CD14-positive monocyte (primary cell): ENCODE measurements around the gene GRK5. TPM values are rescaled to one million over a fixed set of nuclear protein-coding genes. Genes with fewer than 3 reads are reported as not detected.

Experiments used
- DNase-seq, 3 donors: peaks; one replicate each; pipeline ENCODE4 v3.0.0-alpha.2; 2011 to 2022
- H2AFZ ChIP-seq: 2 replicates; pipeline ENCODE4 v1.6.0; 2012; ENCODE audit warnings: mild to moderate bottlenecking, low read depth, low read length, inconsistent platforms; ENCODE audit not compliant: insufficient read depth, poor library complexity, severe bottlenecking
- H3K27ac ChIP-seq, 2 donors: 1 replicate in 1 of 2; 2 replicates in 1 of 2; pipeline ENCODE4 v1.5.1; 2012 to 2013; ENCODE audit warnings: low read length in 2 of 2, control low read depth in 1 of 2, inconsistent platforms in 1 of 2, low read depth in 1 of 2, mild to moderate bottlenecking in 1 of 2
- H3K27me3 ChIP-seq, 2 donors: one replicate each; pipeline versions ENCODE4 v1.6.0 to v1.6.1; 2011 to 2013; ENCODE audit warnings: low read length in 2 of 2; ENCODE audit not compliant: control insufficient read depth in 2 of 2, insufficient read depth in 2 of 2
- H3K36me3 ChIP-seq, 2 donors: replicated peaks in 1 of 2; 1 replicate in 1 of 2; 2 replicates in 1 of 2; pipeline versions ENCODE4 v1.5.1 to v1.6.1; 2012 to 2013; ENCODE audit warnings: low read length in 2 of 2, control low read depth in 1 of 2, inconsistent platforms in 1 of 2, mild to moderate bottlenecking in 1 of 2; ENCODE audit not compliant: insufficient read depth in 2 of 2, control insufficient read depth in 1 of 2
- H3K4me1 ChIP-seq, 2 donors: 1 replicate in 1 of 2; 2 replicates in 1 of 2; pipeline versions ENCODE4 v1.5.1 to v1.6.1; 2012 to 2013; ENCODE audit warnings: low read length in 2 of 2, control low read depth in 1 of 2, inconsistent platforms in 1 of 2, mild to moderate bottlenecking in 1 of 2, moderate library complexity in 1 of 2; ENCODE audit not compliant: insufficient read depth in 2 of 2, control insufficient read depth in 1 of 2
- H3K4me2 ChIP-seq: replicated peaks from 2 replicates; pipeline ENCODE3; 2012; ENCODE audit warnings: low read length, moderate library complexity, mild to moderate bottlenecking; ENCODE audit not compliant: poor library complexity, severe bottlenecking; ENCODE audit errors: extremely low read depth
- H3K4me3 ChIP-seq, 3 experiments: fragments of 200-600 bp in 1 of 3; sonication (generic) in 1 of 3; replicated peaks in 1 of 3; 1 replicate in 2 of 3; 2 replicates in 1 of 3; pipeline ENCODE4 v1.5.1; 2011 to 2013; ENCODE audit warnings: low read length in 3 of 3, mild to moderate bottlenecking in 3 of 3, control low read depth in 2 of 3, low read depth in 2 of 3, inconsistent platforms in 1 of 3, moderate library complexity in 1 of 3
- H3K79me2 ChIP-seq: 2 replicates; pipeline ENCODE4 v1.6.0; 2012; ENCODE audit warnings: mild to moderate bottlenecking, control low read depth, inconsistent platforms, low read length, moderate library complexity; ENCODE audit not compliant: insufficient read depth
- H3K9ac ChIP-seq: 2 replicates; pipeline ENCODE4 v1.6.0; 2017; ENCODE audit warnings: low read length, mild to moderate bottlenecking; ENCODE audit not compliant: insufficient read depth, poor library complexity, severe bottlenecking
- H3K9me3 ChIP-seq, 2 donors: replicated peaks in 1 of 2; 1 replicate in 1 of 2; 2 replicates in 1 of 2; pipeline versions ENCODE4 v1.5.1 to v1.6.1; 2012 to 2013; ENCODE audit warnings: low read length in 2 of 2, control low read depth in 1 of 2; ENCODE audit not compliant: control insufficient read depth in 1 of 2, insufficient read depth in 1 of 2
- H4K20me1 ChIP-seq: 2 replicates; pipeline ENCODE4 v1.6.0; 2012; ENCODE audit warnings: mild to moderate bottlenecking, low read length, control low read depth, moderate library complexity; ENCODE audit not compliant: insufficient read depth
- H3K27ac Mint-ChIP-seq, 7 donors: one replicate each; pipeline ENCODE4 v1.8.0; 2020; ENCODE audit warnings: mild to moderate bottlenecking in 7 of 7, mixed read lengths in 7 of 7, moderate library complexity in 6 of 7, inconsistent platforms in 2 of 7
- H3K27me3 Mint-ChIP-seq, 3 donors: one replicate each; pipeline ENCODE4 v1.8.0; 2021 to 2022; ENCODE audit warnings: low read depth in 3 of 3, mild to moderate bottlenecking in 3 of 3, mixed read lengths in 3 of 3, moderate library complexity in 3 of 3, inconsistent platforms in 1 of 3
- H3K36me3 Mint-ChIP-seq, 2 donors: one replicate each; pipeline ENCODE4 v1.8.0; 2020; ENCODE audit warnings: mixed read lengths in 2 of 2, inconsistent platforms in 1 of 2, mild to moderate bottlenecking in 1 of 2
- H3K4me1 Mint-ChIP-seq: one replicate; pipeline ENCODE4 v1.8.0; 2020; ENCODE audit warnings: mild to moderate bottlenecking, mixed read lengths
- H3K4me3 Mint-ChIP-seq, 2 donors: one replicate each; pipeline ENCODE4 v1.8.0; 2020; ENCODE audit warnings: mild to moderate bottlenecking in 2 of 2, mixed read lengths in 2 of 2, moderate library complexity in 1 of 2
- H3K9me3 Mint-ChIP-seq, 7 donors: one replicate each; pipeline ENCODE4 v1.8.0; 2020 to 2022; ENCODE audit warnings: mixed read lengths in 7 of 7, mild to moderate bottlenecking in 6 of 7, moderate library complexity in 6 of 7, inconsistent platforms in 2 of 7
- CTCF ChIP-seq: fragments of 200-600 bp; IDR thresholded peaks from one replicate; pipeline ENCODE4 v1.8.0; 2022; ENCODE audit warnings: antibody characterized with exemption, mild to moderate bottlenecking
- WGBS: methylation state at CpG from one replicate; pipeline ENCODE4 v1.1.5; 2013; ENCODE audit warnings: missing lambda C conversion rate; ENCODE audit not compliant: insufficient coverage; 5-methylcytosine and 5-hydroxymethylcytosine counted together
- intact Hi-C, 2 donors: fragments of 100-400 bp; cut with micrococcal nuclease; formaldehyde crosslinking; loops; one replicate each; pipeline versions ENCODE4 v1.15.0 to v1.15.1; 2023
- polyA plus RNA-seq, 3 donors: library from polyadenylated mRNA; depleted of rRNA in 1 of 3; unstranded in 2 of 3; stranded (reverse) in 1 of 3; fragments of 300-500 nt in 2 of 3; fragments of >200 nt in 1 of 3; fragmentation: Illumina TruSeq in 2 of 3; gene quantifications; 1 replicate in 2 of 3; 2 replicates in 1 of 3; pipeline ENCODE4 v1.2.3, GENCODE V29; 2012 to 2021

GRK5 gene
- polyA plus RNA-seq, 3 donors, result 1.2 to 6.5 (median 2.8) TPM

GRCh38 chr10:119500123-119500795 is 292.9 kb downstream of the GRK5 start:
- H3K27ac ChIP-seq, result no peak overlapping the region

GRCh38 chr10:119500821-119501220 is 293.4 kb downstream of the GRK5 start:
- no peaks in the 10 kb centered on the region for H3K9me3 ChIP-seq
- Mint-ChIP-seq H3K9me3 (peaks cover 0 to 1% (median 0%) of the 10 kb centered on the region in 7 donors), H3K27me3 (peaks cover 0 to 1% (median 0%) of the 10 kb centered on the region in 3 donors), H3K27ac (no peak overlapping the region), H3K4me3 (no peak overlapping the region), H3K36me3 (peaks cover 46 to 61% of the 10 kb centered on the region in 2 donors), H3K4me1 (no peaks in the 10 kb centered on the region)
- H3K36me3 ChIP-seq, result peaks cover 21 to 56% of the 10 kb centered on the region in 2 donors
- no peaks in the 10 kb centered on the region for H3K4me1 ChIP-seq
- peaks cover 2% of the 10 kb centered on the region for H4K20me1 ChIP-seq
- H2AFZ ChIP-seq, result no peak overlapping the region
- H3K9ac ChIP-seq, result no peak overlapping the region
- intact Hi-C loops, result no loop called here
- WGBS, result 100% methylated on average over 1 of the region's 6 CpGs
- no peak overlapping the region for H3K27ac ChIP-seq
- no peak overlapping the region for H3K4me3 ChIP-seq
- no peaks in the 10 kb centered on the region for H3K27me3 ChIP-seq
- H3K79me2 ChIP-seq, result no peaks in the 10 kb centered on the region
- H3K4me2 ChIP-seq, result no peak overlapping the region
- TF ChIP-seq CTCF, result no peak
- no peak for DNase-seq

More at GRCh38 chr10:119500123-119500795, 292.9 kb downstream of the GRK5 start:
- H3K4me3 Mint-ChIP-seq, result no peak overlapping the region
- Histone ChIP-seq H3K27me3 (no peaks in the 10 kb centered on the region), H3K36me3 (peaks cover 20 to 50% of the 10 kb centered on the region in 2 donors), H4K20me1 (peaks cover 2% of the 10 kb centered on the region), H3K9me3 (no peaks in the 10 kb centered on the region), H3K4me3 (no peak overlapping the region), H3K4me2 (no peak overlapping the region), H3K79me2 (no peaks in the 10 kb centered on the region), H2AFZ (no peak overlapping the region), H3K4me1 (no peaks in the 10 kb centered on the region), H3K9ac (no peak overlapping the region)
- peaks cover 0 to 1% (median 0%) of the 10 kb centered on the region in 7 donors for H3K9me3 Mint-ChIP-seq
- intact Hi-C loops, result no loop called here
- no peak for DNase-seq
- H3K27ac Mint-ChIP-seq, result no peak overlapping the region
- H3K4me1 Mint-ChIP-seq, result no peaks in the 10 kb centered on the region
- 100% methylated on average over 2 of the region's 8 CpGs for WGBS
- peaks cover 40 to 56% of the 10 kb centered on the region in 2 donors for H3K36me3 Mint-ChIP-seq
- TF ChIP-seq CTCF, result no peak
- H3K27me3 Mint-ChIP-seq, result peaks cover 0 to 1% (median 0%) of the 10 kb centered on the region in 3 donors
